ENCODE measurements around the gene UCK1.

The UCK1 gene

GRCh38 chr9:131475956-131476776, 54.9 kb downstream of the UCK1 start:
- DNase-seq = no peak

- DNase-seq = no peak
Measured at GRCh38 chr9:131475111-131475955, 55.7 kb downstream of the UCK1 start.

- DNase-seq = no peak
Measured at GRCh38 chr9:131474711-131475110, 56.4 kb downstream of the UCK1 start.

GRCh38 chr9:131473891-131474290, 57.2 kb downstream of the UCK1 start:
- DNase-seq = no peak
